Glomerular endothelial cell (primary cell): ENCODE measurements around the gene EMC1. TPM values are rescaled to one million over a fixed set of nuclear protein-coding genes. Genes with fewer than 3 reads are reported as not detected.
"Not testable (repeated sequence)": the region's sequence is repeated elsewhere in the genome, so short reads cannot be mapped to it uniquely, and the experiment has no call there.

Experiments used
- DNase-seq: peaks from one replicate; pipeline ENCODE4 v3.0.0-alpha.2; 2011; ENCODE audit warnings: low read depth, low spot score; ENCODE audit errors: extremely low read depth
- total RNA-seq: library from RNA; depleted of rRNA; stranded (reverse); fragments of >200 nt; gene quantifications from 2 replicates; pipeline ENCODE4 v1.2.3, GENCODE V29; 2015

Gene EMC1
- total RNA-seq, 1 donor from 2014 or later, result 70.2 TPM

- no peak for DNase-seq
These were observed 31.1 kb downstream of the EMC1 start for GRCh38 chr1:19220080-19220846.

GRCh38 chr1:19219451-19219850 is 31.9 kb downstream of the EMC1 start:
- no peak for DNase-seq

- not testable (repeated sequence) for DNase-seq
These were observed 34.7 kb downstream of the EMC1 start for GRCh38 chr1:19216585-19216984.

GRCh38 chr1:19213580-19213979 is 37.7 kb downstream of the EMC1 start:
- DNase-seq, result no peak

DNA sequence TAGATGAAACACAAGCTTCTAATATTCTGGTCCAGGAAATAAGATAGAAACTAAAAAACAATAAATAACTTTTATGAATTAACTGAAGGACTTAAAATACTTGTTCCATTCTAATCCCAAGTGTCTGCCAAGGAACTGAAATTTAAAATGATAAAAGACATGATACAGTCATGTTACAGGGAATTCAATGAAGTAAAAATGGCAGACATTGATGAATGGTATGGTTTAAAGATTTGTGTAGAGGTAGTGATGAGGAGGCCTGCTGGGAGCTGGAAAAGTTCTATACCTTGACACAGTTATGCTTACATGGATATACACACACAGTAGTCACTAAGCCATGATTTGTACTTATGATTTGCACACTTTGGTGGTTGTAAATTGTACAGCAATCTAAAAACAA is 39.2 kb downstream of the EMC1 start:
- no peak for DNase-seq

- DNase-seq, result no peak
These were observed 40.4 kb downstream of the EMC1 start for GRCh38 chr1:19210772-19211549.

- DNase-seq, result peak; percentile 45
These were observed 41.1 kb downstream of the EMC1 start, which contains the start of gene UBR4 for GRCh38 chr1:19209990-19210771. Gene UBR4 (minus strand): TSS chr1:19210266. CDS start chr1:19210248, 18 bp downstream.

GRCh38 chr1:19209439-19209989 is 41.8 kb downstream of the EMC1 start:
- DNase-seq, result no peak

GRCh38 chr1:19208710-19209438 is 42.5 kb downstream of the EMC1 start:
- DNase-seq, result no peak

- no peak for DNase-seq
These were observed 44.4 kb downstream of the EMC1 start for GRCh38 chr1:19206947-19207346.

- DNase-seq, result no peak
These were observed 45.5 kb downstream of the EMC1 start for GRCh38 chr1:19205845-19206244.

DNA sequence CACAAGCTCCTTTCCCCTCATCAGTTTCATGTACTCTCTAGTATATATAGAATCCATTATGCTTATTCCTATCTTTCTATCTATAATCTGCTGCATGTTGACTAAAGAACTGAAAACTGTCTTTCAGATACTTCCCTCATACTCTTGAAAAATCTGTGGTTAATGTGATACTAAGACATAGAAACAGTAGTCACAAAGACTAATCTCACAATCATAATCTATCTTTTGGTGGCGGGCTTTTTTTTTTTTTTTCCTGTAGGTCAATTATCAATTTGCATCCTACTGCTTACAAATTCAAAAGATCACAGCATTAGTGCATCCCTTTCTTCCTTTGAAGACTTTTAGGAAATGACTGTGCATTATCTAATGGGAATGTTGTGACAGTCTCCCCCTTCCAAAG is 45.9 kb downstream of the EMC1 start:
- no peak for DNase-seq

GRCh38 chr1:19204446-19205266 is 46.7 kb downstream of the EMC1 start:
- no peak for DNase-seq

- DNase-seq, result no peak
These were observed 47.9 kb downstream of the EMC1 start for GRCh38 chr1:19203440-19203839.

- DNase-seq, result no peak
These were observed 48.9 kb downstream of the EMC1 start for GRCh38 chr1:19202396-19202795.

GRCh38 chr1:19199969-19200604 is 51.2 kb downstream of the EMC1 start:
- no peak for DNase-seq

- DNase-seq, result no peak
These were observed 51.9 kb downstream of the EMC1 start for GRCh38 chr1:19199329-19199968.

DNA sequence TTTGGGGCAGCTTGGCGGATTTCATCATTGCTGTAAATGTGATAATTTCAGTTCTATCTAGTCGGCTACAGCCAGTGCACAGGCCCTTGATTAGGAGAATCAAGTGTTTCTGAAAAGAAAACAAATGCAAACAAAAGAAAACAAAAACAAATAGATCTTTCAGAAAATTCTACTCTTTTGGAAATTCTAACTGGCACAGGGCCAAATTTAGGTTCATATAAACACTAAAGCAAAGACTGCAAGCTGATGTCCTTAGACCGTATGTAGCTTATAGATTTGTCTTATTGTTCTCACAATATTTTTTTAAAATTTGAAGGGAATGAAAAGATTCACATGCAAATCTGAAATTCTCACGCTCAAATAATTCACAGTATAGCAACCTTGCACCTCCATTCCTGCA is 52.5 kb downstream of the EMC1 start:
- no peak for DNase-seq
